NCI-H2081 treated with DMSO at 0.1 percent for 48 hours (cell line): Measurements from ENCODE around the gene FAM210B.
"Not testable (repeated sequence)": the region's sequence is repeated elsewhere in the genome, so short reads cannot be mapped to it uniquely, and the experiment has no call there.

ENCODE experiments used
- DNase-seq: peaks from one replicate; lab custom pipeline; 2025; lab: John Stamatoyannopoulos, UW

The FAM210B gene

GRCh38 chr20:56358600-56359211 lies at the start of gene FAM210B:
Gene FAM210B (plus strand): TSS chr20:56358974. CDS start chr20:56359006, 32 bp downstream.
- DNase-seq: peak; percentile 34

- DNase-seq: no peak
Measured at GRCh38 chr20:56316051-56316450, 42.7 kb upstream of the FAM210B start.

- DNase-seq: no peak
Measured at GRCh38 chr20:56316483-56316882, 42.3 kb upstream of the FAM210B start.

GRCh38 chr20:56322681-56323080 lies 36.1 kb upstream of the FAM210B start:
- DNase-seq: no peak

- DNase-seq: no peak
Measured at GRCh38 chr20:56323206-56323605, 35.6 kb upstream of the FAM210B start.

GRCh38 chr20:56323656-56324055 lies 35.1 kb upstream of the FAM210B start:
- no peak for DNase-seq

- DNase-seq: no peak
Measured at GRCh38 chr20:56324806-56325205, 34.0 kb upstream of the FAM210B start.

GRCh38 chr20:56328861-56329260 lies 29.9 kb upstream of the FAM210B start:
- no peak for DNase-seq

GRCh38 chr20:56336709-56337108 lies 22.1 kb upstream of the FAM210B start:
- not testable (repeated sequence) for DNase-seq

GRCh38 chr20:56342783-56343182 lies 16.0 kb upstream of the FAM210B start:
- DNase-seq: no peak

- no peak for DNase-seq
Measured at GRCh38 chr20:56343861-56344381, 14.9 kb upstream of the FAM210B start.

- no peak for DNase-seq
Measured at GRCh38 chr20:56345911-56346310, 12.9 kb upstream of the FAM210B start.

GRCh38 chr20:56347628-56348304 lies 11.0 kb upstream of the FAM210B start:
- DNase-seq: no peak

- DNase-seq: no peak
Measured at GRCh38 chr20:56348305-56348693, 10.5 kb upstream of the FAM210B start.

GRCh38 chr20:56348746-56349145 lies 10.0 kb upstream of the FAM210B start:
- no peak for DNase-seq

GRCh38 chr20:56350842-56351241 lies 7.9 kb upstream of the FAM210B start:
- no peak for DNase-seq

- no peak for DNase-seq
Measured at GRCh38 chr20:56352345-56353055, 6.3 kb upstream of the FAM210B start.

GRCh38 chr20:56353356-56353755 lies 5.4 kb upstream of the FAM210B start:
- no peak for DNase-seq

GRCh38 chr20:56358070-56358469 lies 704 bp upstream of the FAM210B start:
- no peak for DNase-seq

GRCh38 chr20:56359212-56360132 lies 698 bp downstream of the FAM210B start:
- no peak for DNase-seq

- DNase-seq: no peak
Measured at GRCh38 chr20:56360133-56360907, 1.5 kb downstream of the FAM210B start.
